Endodermal cell (in vitro differentiated cells): ENCODE data around the gene PRKCA. TPM values are rescaled to one million over a fixed set of nuclear protein-coding genes. Genes with fewer than 3 reads are reported as not detected.

Experiments
- DNase-seq: peaks from one replicate; pipeline ENCODE4 v3.0.0-alpha.2; 2017
- H3K27ac ChIP-seq: 2 replicates; pipeline ENCODE4 v1.5.1; 2013; ENCODE audit warnings: mild to moderate bottlenecking, low read depth, low read length, moderate library complexity
- H3K27me3 ChIP-seq: 2 replicates; pipeline ENCODE4 v1.6.1; 2013; ENCODE audit warnings: mild to moderate bottlenecking, low read length, moderate library complexity; ENCODE audit not compliant: insufficient read depth, control insufficient read depth, poor library complexity, severe bottlenecking
- H3K36me3 ChIP-seq: 2 replicates; pipeline ENCODE4 v1.7.0; 2013; ENCODE audit warnings: mild to moderate bottlenecking, low read length, moderate library complexity; ENCODE audit not compliant: control insufficient read depth, insufficient read depth
- H3K4me1 ChIP-seq: one replicate; pipeline ENCODE4 v1.7.0; 2013; ENCODE audit warnings: low read length; ENCODE audit not compliant: control insufficient read depth, insufficient read depth
- H3K4me3 ChIP-seq: 2 replicates; pipeline ENCODE4 v1.5.1; 2013; ENCODE audit warnings: mild to moderate bottlenecking, low read length, moderate library complexity
- H3K9ac ChIP-seq: 2 replicates; pipeline ENCODE4 v1.6.1; 2013; ENCODE audit warnings: mild to moderate bottlenecking, low read length, moderate library complexity; ENCODE audit not compliant: poor library complexity, severe bottlenecking; ENCODE audit errors: extremely low read depth
- H3K9me3 ChIP-seq: 2 replicates; pipeline ENCODE4 v1.6.1; 2013; ENCODE audit warnings: mild to moderate bottlenecking, low read length, moderate library complexity; ENCODE audit not compliant: control insufficient read depth
- H3K27ac Mint-ChIP-seq: 2 replicates; pipeline ENCODE4 v1.8.0; 2020; ENCODE audit warnings: mixed read lengths
- H3K27me3 Mint-ChIP-seq: 2 replicates; pipeline ENCODE4 v1.8.0; 2021; ENCODE audit warnings: mild to moderate bottlenecking, mixed read lengths; ENCODE audit not compliant: insufficient read depth
- H3K36me3 Mint-ChIP-seq: 2 replicates; pipeline ENCODE4 v1.8.0; 2020; ENCODE audit warnings: low read depth, mixed read lengths
- H3K4me1 Mint-ChIP-seq: 2 replicates; pipeline ENCODE4 v1.8.0; 2020; ENCODE audit warnings: mixed read lengths
- H3K4me3 Mint-ChIP-seq: 2 replicates; pipeline ENCODE4 v1.8.0; 2020; ENCODE audit warnings: mild to moderate bottlenecking, moderate library complexity, mixed read lengths
- H3K9me3 Mint-ChIP-seq: 2 replicates; pipeline ENCODE4 v1.8.0; 2020; ENCODE audit warnings: mild to moderate bottlenecking, mixed read lengths
- WGBS, 2 experiments: methylation state at CpG; one replicate each; pipeline versions ENCODE4 v1.1.5 to v1.1.7; 2013; ENCODE audit warnings: missing lambda C conversion rate in 2 of 2, mixed read lengths in 1 of 2; ENCODE audit not compliant: insufficient coverage in 1 of 2, insufficient read length in 1 of 2; 5-methylcytosine and 5-hydroxymethylcytosine counted together
- total RNA-seq, 2 donors: library from RNA; stranded (reverse); fragmentation: NEBNext Ultra II Directional in 1 of 2; extraction: Animal tissue kit (Norgen Biotek cat#: 25700) in 1 of 2; gene quantifications; 2 replicates in 1 of 2; 3 replicates in 1 of 2; pipeline ENCODE4 v1.2.1, GENCODE V29; 2021
- TF ChIP-seq, protein P1 (sequence below): fragments of 200-600 bp; sonication (generic); conservative IDR thresholded peaks from 2 replicates; pipeline ENCODE4 v1.5.0; 2021; ENCODE audit warnings: antibody characterized with exemption, mild to moderate bottlenecking

PRKCA gene
- total RNA-seq, 2 donors from 2014 or later, result 8.7 to 14.6 TPM

DNA sequence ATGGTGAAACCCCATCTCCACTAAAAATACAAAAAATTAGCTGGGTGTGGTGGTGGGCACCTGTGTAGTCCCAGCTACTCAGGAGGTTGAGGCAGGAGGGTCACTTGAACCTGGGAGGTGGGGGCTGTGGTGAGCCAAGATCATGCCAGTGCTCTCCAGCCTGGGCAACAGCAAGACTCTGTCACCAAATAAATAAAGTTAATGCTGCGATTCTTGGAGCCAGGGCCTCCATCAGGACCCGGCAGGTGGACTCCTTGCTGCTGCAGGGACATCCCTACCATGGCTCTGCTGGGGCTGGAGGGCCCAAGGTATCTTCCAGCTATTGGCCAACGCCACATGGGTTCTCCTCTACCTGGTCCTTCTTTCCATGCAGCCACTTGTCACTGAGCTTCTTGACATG lies 450.0 kb downstream of the PRKCA start:
- DNase-seq, result no peak
- Mint-ChIP-seq H3K27ac (no peak overlapping the region), H3K4me1 (peaks cover 44% of the 10 kb centered on the region), H3K9me3 (peaks cover 14% of the 10 kb centered on the region), H3K36me3 (no peaks in the 10 kb centered on the region), H3K27me3 (peaks cover 28% of the 10 kb centered on the region), H3K4me3 (no peak overlapping the region)
- H3K27me3 ChIP-seq, result no peaks in the 10 kb centered on the region
- TF ChIP-seq, protein P1, sequence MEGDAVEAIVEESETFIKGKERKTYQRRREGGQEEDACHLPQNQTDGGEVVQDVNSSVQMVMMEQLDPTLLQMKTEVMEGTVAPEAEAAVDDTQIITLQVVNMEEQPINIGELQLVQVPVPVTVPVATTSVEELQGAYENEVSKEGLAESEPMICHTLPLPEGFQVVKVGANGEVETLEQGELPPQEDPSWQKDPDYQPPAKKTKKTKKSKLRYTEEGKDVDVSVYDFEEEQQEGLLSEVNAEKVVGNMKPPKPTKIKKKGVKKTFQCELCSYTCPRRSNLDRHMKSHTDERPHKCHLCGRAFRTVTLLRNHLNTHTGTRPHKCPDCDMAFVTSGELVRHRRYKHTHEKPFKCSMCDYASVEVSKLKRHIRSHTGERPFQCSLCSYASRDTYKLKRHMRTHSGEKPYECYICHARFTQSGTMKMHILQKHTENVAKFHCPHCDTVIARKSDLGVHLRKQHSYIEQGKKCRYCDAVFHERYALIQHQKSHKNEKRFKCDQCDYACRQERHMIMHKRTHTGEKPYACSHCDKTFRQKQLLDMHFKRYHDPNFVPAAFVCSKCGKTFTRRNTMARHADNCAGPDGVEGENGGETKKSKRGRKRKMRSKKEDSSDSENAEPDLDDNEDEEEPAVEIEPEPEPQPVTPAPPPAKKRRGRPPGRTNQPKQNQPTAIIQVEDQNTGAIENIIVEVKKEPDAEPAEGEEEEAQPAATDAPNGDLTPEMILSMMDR, result no peak
- no peaks in the 10 kb centered on the region for H3K36me3 ChIP-seq
- peaks cover 9% of the 10 kb centered on the region for H3K9me3 ChIP-seq
- H3K9ac ChIP-seq, result no peak overlapping the region
- no peak overlapping the region for H3K27ac ChIP-seq
- WGBS, 2 experiments, result 81 to 87% methylated on average over 2 to 3 of the region's 3 CpGs
- peaks cover 4% of the 10 kb centered on the region for H3K4me1 ChIP-seq
- H3K4me3 ChIP-seq, result no peak overlapping the region

DNA sequence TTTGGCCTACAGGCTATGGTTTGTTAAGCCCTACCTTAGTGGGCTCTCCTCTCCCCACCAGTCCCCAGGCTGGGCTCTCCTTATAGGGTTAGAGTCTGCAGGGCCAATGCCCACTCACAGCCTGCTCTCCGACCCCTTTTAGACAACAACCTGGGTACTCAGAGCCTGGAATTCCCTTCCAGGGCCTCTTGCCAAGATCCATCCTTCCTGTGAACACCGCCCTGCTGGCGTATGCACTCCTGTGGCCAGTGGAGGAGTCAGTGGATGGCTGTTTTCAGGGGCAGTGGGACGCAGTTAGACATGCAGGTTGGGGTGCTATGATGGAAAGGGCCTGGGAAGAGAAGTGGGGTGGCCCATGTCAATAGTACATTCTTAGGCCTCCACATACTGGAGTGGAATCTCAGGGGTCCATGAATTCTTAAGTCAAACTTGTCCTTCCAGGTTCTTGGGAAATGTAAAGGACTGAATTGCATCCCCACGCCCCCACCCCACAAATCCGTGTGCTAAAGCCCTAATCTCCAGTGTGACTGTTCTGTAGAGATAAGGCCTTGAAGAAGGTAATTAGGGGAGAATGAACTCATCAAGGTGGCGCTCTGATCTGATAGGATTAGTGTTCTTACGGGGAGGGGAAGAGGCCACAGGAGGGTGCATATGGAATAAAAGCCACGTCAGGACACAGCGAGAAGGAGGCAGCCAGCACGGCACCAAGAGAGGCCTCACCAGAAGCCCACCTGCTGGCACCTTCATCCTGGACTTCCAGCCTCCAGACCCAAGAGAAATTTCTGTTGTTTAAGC lies 450.9 kb downstream of the PRKCA start:
- peaks cover 44% of the 10 kb centered on the region for H3K4me1 Mint-ChIP-seq
- peak overlapping the region; percentile 85 for H3K27ac Mint-ChIP-seq

DNA sequence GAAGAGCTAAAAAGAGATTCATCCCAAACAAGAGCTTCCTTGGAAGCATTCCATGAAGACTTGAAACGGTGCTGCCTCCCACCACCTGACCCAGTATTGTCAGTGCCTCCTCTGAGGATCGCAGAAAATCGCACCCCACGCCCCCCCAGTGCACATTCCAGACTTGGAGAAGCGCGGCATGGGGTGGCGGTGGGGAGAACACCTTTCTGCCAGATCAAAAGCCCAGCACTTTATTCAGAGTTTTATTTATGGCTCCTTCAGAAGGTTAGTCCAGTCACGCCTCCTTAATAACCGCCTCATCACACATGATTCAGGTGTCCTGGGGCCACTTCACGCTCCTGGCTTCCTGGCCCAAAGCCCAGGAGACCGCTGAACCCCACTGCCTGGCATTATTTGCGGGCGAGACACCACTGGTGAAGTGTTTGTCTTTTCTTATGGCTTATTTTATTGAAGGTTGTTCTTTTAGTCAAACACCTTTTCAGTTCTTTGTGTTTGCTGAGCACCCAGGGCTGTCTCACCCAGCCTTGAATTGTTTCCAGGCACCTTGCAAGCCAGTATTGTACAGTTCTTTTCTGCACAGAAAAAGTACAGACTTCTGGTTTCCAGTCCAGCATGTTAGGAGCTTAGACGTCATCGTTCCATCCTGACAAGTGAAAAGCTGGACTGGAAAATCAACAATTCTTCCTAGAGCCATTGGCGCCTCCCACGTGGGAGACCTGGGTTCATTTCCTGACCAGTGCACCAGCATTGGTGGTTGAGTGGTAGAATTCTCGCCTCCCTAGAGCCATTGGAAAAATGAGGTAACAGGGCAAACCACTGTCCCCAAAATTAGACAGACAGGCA lies 452.9 kb downstream of the PRKCA start:
- whole genome bisulfite sequencing, 2 experiments, result 92 to 99% methylated on average over 12 to 18 of the region's 18 CpGs
- no peak for DNase-seq
- TF ChIP-seq, protein P1, result no peak
- H3K27ac ChIP-seq, result no peak overlapping the region
- peaks cover 4% of the 10 kb centered on the region for H3K4me1 ChIP-seq
- no peaks in the 10 kb centered on the region for H3K36me3 ChIP-seq
- H3K9me3 Mint-ChIP-seq, result peaks cover 15% of the 10 kb centered on the region
- peaks cover 9% of the 10 kb centered on the region for H3K9me3 ChIP-seq
- H3K36me3 Mint-ChIP-seq, result no peaks in the 10 kb centered on the region
- no peak overlapping the region for H3K4me3 Mint-ChIP-seq
- H3K27ac Mint-ChIP-seq, result no peak overlapping the region
- H3K9ac ChIP-seq, result no peak overlapping the region
- H3K4me3 ChIP-seq, result no peak overlapping the region
- no peaks in the 10 kb centered on the region for H3K27me3 ChIP-seq
- H3K4me1 Mint-ChIP-seq, result peaks cover 39% of the 10 kb centered on the region
- peaks cover 9% of the 10 kb centered on the region for H3K27me3 Mint-ChIP-seq

More for the DNA sequence above, 450.9 kb downstream of the PRKCA start:
- Histone ChIP-seq H3K9me3 (peaks cover 9% of the 10 kb centered on the region), H3K9ac (no peak overlapping the region), H3K36me3 (no peaks in the 10 kb centered on the region), H3K4me3 (peak overlapping the region; percentile 35), H3K27me3 (no peaks in the 10 kb centered on the region), H3K4me1 (peaks cover 4% of the 10 kb centered on the region), H3K27ac (no peak overlapping the region)
- 61 to 81% methylated on average over 8 to 11 of the region's 11 CpGs for WGBS, 2 experiments
- peaks cover 14% of the 10 kb centered on the region for H3K9me3 Mint-ChIP-seq
- no peaks in the 10 kb centered on the region for H3K36me3 Mint-ChIP-seq
- H3K27me3 Mint-ChIP-seq, result peaks cover 22% of the 10 kb centered on the region
- no peak overlapping the region for H3K4me3 Mint-ChIP-seq
- DNase-seq, result peak; percentile 79
- TF ChIP-seq, protein P1, result no peak
